Uterus (tissue), 2 donors: ENCODE data around the gene DDHD1.
"Not testable (repeated sequence)": the region's sequence is repeated elsewhere in the genome, so short reads cannot be mapped to it uniquely, and the experiment has no call there.

Experiments used
- CTCF ChIP-seq, 4 experiments: fragments of 200-600 bp in 2 of 4; fragments of 450-650 bp in 2 of 4; sonication (generic) in 2 of 4; IDR thresholded peaks; one replicate each; pipeline ENCODE4 v1.5.1; 2016 to 2019; ENCODE audit warnings: antibody characterized with exemption in 4 of 4, mild to moderate bottlenecking in 2 of 4, moderate library complexity in 1 of 4
- POLR2A ChIP-seq, 2 donors: fragments of 450-650 bp; IDR thresholded peaks; one replicate each; pipeline ENCODE4 v1.6.1; 2016; ENCODE audit warnings: antibody characterized with exemption in 2 of 2, mild to moderate bottlenecking in 1 of 2, moderate library complexity in 1 of 2

DNA sequence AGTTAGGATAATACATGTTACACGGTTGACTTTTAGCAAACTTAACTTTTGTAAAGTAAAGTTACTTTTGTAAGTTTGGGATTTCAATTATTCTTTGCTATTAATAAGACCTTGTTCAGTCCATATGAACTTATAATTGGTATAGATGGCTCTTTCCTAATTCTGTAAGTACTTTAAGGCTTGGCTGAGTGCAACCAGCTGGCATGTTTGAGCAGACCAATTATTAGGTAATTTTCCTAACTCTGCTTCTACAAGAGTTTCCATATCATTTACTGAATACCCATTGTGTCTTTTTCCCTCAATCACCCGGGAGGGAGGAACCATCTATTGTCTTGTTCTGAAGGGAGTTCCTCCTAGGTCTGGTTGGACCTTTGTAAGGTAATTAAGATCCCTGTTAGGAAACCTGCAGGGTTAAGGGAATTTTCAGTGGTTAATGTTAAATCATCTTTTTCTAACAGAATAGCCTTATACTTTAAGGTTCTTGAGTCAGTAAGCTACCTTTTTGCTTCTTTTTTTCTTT is 26.4 kb upstream of the DDHD1 start:
- not testable (repeated sequence) for TF ChIP-seq POLR2A, CTCF (IDR thresholded peaks at IDR 0.05)
